ENCODE results near the gene SMIM24.

DNA sequence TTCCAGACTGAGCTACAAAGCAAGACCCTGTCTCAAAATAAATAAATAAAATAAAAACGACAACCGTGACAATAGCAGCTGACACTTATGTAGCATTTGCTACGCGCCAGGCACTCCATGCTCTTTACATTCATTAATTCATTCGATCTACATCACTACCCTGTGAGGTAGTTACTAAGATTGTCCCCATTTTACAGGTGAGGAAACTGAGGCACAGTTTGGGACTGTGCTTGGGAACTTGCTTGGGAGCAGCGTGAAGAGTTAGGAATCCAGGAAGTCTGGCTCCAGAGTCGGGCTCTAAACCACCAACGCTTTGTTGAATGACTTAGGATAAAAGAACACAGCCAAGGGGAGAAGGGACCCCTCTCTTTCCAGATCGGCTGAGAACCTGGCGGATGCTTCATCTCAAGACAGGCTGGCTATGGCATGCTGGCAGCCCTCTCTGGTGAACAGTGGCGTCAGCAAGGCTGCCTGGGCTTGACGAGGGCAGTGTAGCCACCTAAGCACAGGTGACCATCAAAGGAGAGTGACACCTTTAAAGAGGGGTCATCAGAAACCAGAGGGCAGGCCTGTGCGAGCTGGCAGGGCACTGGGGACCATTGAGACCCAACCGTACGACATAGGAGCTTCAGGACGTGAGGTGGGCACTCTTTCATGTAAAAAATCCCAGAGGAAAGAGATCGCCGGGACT, 19.6 kb upstream of the SMIM24 start:
- TF ChIP-seq, protein P1, sequence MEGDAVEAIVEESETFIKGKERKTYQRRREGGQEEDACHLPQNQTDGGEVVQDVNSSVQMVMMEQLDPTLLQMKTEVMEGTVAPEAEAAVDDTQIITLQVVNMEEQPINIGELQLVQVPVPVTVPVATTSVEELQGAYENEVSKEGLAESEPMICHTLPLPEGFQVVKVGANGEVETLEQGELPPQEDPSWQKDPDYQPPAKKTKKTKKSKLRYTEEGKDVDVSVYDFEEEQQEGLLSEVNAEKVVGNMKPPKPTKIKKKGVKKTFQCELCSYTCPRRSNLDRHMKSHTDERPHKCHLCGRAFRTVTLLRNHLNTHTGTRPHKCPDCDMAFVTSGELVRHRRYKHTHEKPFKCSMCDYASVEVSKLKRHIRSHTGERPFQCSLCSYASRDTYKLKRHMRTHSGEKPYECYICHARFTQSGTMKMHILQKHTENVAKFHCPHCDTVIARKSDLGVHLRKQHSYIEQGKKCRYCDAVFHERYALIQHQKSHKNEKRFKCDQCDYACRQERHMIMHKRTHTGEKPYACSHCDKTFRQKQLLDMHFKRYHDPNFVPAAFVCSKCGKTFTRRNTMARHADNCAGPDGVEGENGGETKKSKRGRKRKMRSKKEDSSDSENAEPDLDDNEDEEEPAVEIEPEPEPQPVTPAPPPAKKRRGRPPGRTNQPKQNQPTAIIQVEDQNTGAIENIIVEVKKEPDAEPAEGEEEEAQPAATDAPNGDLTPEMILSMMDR (IDR thresholded peaks at IDR 0.05) = no peak
- TF ChIP-seq EZH2 (IDR thresholded peaks at IDR 0.05) (no peak), EZH2phosphoT487 (IDR thresholded peaks at IDR 0.05) (no peak)

All from neural progenitor cell (in vitro differentiated cells).